ENCODE measurements around the gene RARG. TPM values are rescaled to one million over a fixed set of nuclear protein-coding genes. Genes with fewer than 3 reads are reported as not detected.
A peak's percentile ranks its signal among the peaks of the same experiment; 100 is the strongest.

The RARG gene
- total RNA-seq, 1 experiment from 2014 or later = 77.2 TPM

DNA sequence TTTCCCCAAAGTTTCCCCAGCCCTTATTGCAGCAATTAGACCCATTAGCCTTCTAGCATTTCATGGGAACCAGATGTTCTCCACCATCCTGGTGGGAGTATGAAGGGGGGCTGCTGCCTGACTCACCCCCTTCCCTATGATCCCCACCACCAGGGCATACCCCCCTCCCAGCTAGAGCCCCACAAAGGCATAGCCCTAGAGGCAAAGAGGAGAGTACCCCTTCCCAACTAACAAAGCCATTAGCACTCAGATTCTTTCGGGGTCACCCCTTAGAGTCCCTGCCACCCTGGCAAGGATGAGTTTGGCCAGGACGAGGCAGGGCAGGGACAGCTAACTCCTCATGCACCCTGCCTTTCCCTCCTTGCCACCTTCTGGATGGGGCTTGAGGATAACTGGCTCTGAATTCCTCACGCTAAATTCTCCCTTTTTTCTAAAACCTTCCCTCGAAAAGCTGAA, 9.2 kb downstream of the RARG start (continued):
- TF ChIP-seq, protein P1, sequence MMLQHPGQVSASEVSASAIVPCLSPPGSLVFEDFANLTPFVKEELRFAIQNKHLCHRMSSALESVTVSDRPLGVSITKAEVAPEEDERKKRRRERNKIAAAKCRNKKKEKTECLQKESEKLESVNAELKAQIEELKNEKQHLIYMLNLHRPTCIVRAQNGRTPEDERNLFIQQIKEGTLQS (CRISPR knock-in tag; conservative IDR thresholded peaks at IDR 0.05) = no peak
- TF ChIP-seq TEAD1 (CRISPR knock-in tag; IDR thresholded peaks at IDR 0.05) = no peak
- TF ChIP-seq, protein P2, sequence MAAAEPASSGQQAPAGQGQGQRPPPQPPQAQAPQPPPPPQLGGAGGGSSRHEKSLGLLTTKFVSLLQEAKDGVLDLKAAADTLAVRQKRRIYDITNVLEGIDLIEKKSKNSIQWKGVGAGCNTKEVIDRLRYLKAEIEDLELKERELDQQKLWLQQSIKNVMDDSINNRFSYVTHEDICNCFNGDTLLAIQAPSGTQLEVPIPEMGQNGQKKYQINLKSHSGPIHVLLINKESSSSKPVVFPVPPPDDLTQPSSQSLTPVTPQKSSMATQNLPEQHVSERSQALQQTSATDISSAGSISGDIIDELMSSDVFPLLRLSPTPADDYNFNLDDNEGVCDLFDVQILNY (CRISPR knock-in tag; IDR thresholded peaks at IDR 0.05) = no peak
- TF ChIP-seq, protein P3, sequence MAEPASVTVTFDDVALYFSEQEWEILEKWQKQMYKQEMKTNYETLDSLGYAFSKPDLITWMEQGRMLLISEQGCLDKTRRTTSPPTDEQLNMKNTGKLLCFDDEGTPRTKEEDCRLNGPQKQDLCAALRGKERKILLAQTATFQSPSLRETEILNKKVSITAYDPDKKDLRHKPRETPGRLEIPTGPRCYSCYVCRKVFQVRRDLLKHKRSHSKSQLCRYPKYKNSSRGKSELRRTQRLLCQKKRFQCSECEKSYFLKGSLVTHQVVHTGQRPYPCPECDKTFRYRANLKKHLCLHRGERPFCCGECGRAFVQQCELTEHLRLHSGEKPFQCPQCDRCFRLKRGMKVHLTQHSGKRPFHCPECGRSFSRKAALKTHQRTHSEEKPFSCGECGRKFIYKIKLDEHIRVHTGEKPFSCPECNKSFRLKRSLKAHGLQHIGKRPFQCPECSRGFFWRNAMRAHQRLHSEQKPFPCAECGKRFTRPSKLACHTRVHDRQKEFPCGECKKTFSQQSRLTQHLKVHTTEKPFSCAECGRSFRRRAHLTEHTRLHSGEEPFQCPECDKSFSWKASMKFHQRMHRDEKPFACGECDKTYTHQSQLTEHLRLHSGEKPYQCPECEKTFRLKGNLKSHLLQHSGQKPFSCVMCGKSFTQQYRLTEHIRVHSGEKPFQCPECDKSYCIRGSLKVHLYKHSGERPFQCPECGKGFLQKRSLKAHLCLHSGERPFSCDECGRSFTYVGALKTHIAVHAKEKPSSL (CRISPR knock-in tag; conservative IDR thresholded peaks at IDR 0.05) = no peak
- TF ChIP-seq NFYB (CRISPR knock-in tag; conservative IDR thresholded peaks at IDR 0.05; ENCODE audit: low read depth) = no peak

DNA sequence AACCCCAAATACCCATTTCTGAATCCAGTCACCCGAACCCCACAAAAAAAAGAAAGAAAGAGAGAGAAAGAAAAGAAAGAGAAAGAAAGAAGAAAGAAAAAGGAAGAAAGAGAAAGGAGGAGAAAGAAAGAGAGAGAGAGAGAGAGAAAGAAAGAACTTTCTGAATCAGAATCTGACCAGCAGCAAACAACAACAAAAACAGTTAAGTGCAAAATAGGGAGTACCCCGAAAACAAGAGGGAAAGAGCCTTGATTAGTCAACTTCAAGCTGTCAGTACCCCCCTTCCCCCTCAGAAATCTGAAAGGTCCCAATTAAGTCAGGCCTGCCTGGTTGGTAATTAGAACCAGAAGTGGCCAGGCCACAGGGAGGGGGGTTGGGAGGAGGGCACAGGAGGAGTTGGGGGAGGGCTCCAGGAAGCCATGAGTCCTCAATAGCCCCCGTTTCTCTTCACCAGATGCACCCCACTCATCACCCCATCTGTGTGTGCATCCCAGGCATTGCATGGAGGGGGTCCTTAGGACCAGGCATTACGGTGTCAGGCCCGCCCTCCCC, 9.8 kb downstream of the RARG start:
- H3K9me3 Mint-ChIP-seq = no peaks in the 10 kb centered on the region
- peaks cover 5% of the 10 kb centered on the region for H3K36me3 Mint-ChIP-seq
- peaks cover 7% of the 10 kb centered on the region; the same call in 1 of the 2 replicates for H3K27me3 Mint-ChIP-seq (ENCODE audit: low read depth)
- ATAC-seq (no peak), DNase-seq (ENCODE audit: low spot score) (no peak)
- H3K4me1 Mint-ChIP-seq = peaks cover 70% of the 10 kb centered on the region
- H3K4me3 Mint-ChIP-seq = peak overlapping the region; percentile 77
- H3K27ac Mint-ChIP-seq = peak overlapping the region; percentile 95
- TF ChIP-seq, protein P4, sequence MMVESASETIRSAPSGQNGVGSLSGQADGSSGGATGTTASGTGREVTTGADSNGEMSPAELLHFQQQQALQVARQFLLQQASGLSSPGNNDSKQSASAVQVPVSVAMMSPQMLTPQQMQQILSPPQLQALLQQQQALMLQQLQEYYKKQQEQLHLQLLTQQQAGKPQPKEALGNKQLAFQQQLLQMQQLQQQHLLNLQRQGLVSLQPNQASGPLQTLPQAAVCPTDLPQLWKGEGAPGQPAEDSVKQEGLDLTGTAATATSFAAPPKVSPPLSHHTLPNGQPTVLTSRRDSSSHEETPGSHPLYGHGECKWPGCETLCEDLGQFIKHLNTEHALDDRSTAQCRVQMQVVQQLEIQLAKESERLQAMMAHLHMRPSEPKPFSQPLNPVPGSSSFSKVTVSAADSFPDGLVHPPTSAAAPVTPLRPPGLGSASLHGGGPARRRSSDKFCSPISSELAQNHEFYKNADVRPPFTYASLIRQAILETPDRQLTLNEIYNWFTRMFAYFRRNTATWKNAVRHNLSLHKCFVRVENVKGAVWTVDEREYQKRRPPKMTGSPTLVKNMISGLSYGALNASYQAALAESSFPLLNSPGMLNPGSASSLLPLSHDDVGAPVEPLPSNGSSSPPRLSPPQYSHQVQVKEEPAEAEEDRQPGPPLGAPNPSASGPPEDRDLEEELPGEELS (CRISPR knock-in tag; IDR thresholded peaks at IDR 0.05) = no peak
- TF ChIP-seq, protein P5, sequence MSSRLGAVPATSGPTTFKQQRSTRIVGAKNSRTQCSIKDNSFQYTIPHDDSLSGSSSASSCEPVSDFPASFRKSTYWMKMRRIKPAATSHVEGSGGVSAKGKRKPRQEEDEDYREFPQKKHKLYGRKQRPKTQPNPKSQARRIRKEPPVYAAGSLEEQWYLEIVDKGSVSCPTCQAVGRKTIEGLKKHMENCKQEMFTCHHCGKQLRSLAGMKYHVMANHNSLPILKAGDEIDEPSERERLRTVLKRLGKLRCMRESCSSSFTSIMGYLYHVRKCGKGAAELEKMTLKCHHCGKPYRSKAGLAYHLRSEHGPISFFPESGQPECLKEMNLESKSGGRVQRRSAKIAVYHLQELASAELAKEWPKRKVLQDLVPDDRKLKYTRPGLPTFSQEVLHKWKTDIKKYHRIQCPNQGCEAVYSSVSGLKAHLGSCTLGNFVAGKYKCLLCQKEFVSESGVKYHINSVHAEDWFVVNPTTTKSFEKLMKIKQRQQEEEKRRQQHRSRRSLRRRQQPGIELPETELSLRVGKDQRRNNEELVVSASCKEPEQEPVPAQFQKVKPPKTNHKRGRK (CRISPR knock-in tag; IDR thresholded peaks at IDR 0.05; ENCODE audit: borderline replicate concordance) = 0 out of 2 replicates have a peak, but pooled peaks have one; percentile 69
- ChIA-PET CTCF (interaction anchor here (0.7 to 4.8 kb wide), 4 partner anchors 9 to 123 kb away, joined by 3 to 58 read pairs (median 26); a partner anchor contains a TSS), POLR2A (interaction anchor here (2.4 kb wide), 1 partner anchor 12 kb away, joined by 7 read pairs; no protein-coding TSS in a partner anchor)

DNA sequence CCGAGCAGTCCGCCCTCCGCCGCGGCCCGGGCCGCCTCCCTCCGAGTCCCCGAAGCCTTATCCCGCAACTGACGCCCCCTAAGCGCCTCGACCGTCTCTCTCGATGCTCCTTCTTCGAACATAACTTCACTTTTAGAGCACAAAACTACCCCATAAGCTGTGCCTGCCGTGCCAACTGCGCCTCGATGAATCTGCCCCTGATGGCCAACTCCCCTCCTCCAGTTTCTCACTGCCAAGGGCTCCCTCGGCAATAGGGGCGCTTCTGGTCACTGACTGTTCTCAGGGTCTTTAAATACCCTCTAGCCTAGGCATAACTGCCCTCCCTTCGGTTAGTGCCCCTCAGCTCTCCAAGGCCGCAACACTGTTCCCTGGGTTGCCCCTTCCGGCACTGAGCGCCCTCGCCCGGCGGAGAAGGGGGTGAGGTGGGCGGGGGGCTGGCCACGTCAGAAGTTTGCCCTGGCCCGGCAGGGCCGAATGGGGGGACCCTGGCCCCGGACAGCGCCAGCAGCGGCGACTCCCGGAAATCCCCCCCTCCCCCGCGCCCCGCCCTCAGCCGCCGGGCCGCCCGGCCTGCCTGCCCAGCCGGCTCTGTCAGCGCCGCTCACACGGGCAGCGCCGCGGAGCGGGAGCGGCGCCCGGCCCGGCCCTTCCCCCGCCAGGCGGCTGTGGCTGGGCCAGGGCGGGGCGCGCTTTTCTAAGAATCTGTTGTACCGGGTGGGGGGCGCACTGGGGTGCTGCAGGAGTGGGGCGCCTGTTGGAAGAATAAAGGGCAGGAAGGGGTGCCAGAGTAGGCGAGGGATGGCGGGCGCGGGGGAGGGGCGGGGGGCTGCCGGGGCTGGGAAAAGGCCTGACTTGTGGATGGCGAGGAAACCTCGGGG, 10.6 kb downstream of the RARG start:
- peak; percentile 89 for DNase-seq (ENCODE audit: low spot score)
- Mint-ChIP-seq H3K9me3 (no peaks in the 10 kb centered on the region), H3K4me3 (peak overlapping the region; percentile 90), H3K36me3 (no peaks in the 10 kb centered on the region), H3K27me3 (ENCODE audit: low read depth) (peaks cover 7% of the 10 kb centered on the region; the same call in 1 of the 2 replicates), H3K4me1 (peaks cover 72% of the 10 kb centered on the region), H3K27ac (peak overlapping the region; percentile 98)
- peak; percentile 16 for ATAC-seq
- POLR2A ChIA-PET = interaction anchor here (1.0 to 2.4 kb wide), 2 partner anchors 13 to 20 kb away, joined by 4 to 7 read pairs; no protein-coding TSS in a partner anchor
- CTCF ChIA-PET = interaction anchor here (0.6 to 2.7 kb wide), 11 partner anchors 9 to 167 kb away, joined by 3 to 15 read pairs (median 11); partner anchors contain the start of gene ESPL1
- TF ChIP-seq NFE2L1 (CRISPR knock-in tag; IDR thresholded peaks at IDR 0.05) (no peak), ZNF232 (CRISPR knock-in tag; IDR thresholded peaks at IDR 0.05) (no peak), PRRX2 (CRISPR knock-in tag; IDR thresholded peaks at IDR 0.05) (no peak), MXD4 (CRISPR knock-in tag; IDR thresholded peaks at IDR 0.05; ENCODE audit: borderline replicate concordance) (no peak), HMGA2 (CRISPR knock-in tag; IDR thresholded peaks at IDR 0.05) (no peak), KAT7 (CRISPR knock-in tag; IDR thresholded peaks at IDR 0.05; ENCODE audit: borderline replicate concordance) (0 out of 2 replicates have a peak, but pooled peaks have one; percentile 60)
- TF ChIP-seq, protein P6, sequence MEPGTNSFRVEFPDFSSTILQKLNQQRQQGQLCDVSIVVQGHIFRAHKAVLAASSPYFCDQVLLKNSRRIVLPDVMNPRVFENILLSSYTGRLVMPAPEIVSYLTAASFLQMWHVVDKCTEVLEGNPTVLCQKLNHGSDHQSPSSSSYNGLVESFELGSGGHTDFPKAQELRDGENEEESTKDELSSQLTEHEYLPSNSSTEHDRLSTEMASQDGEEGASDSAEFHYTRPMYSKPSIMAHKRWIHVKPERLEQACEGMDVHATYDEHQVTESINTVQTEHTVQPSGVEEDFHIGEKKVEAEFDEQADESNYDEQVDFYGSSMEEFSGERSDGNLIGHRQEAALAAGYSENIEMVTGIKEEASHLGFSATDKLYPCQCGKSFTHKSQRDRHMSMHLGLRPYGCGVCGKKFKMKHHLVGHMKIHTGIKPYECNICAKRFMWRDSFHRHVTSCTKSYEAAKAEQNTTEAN (CRISPR knock-in tag; IDR thresholded peaks at IDR 0.05) = 0 out of 2 replicates have a peak, but pooled peaks have one; percentile 6
- TF ChIP-seq, protein P4 (CRISPR knock-in tag; IDR thresholded peaks at IDR 0.05) = peak; percentile 69; the same call in 1 of the 2 replicates
- TF ChIP-seq, protein P7, sequence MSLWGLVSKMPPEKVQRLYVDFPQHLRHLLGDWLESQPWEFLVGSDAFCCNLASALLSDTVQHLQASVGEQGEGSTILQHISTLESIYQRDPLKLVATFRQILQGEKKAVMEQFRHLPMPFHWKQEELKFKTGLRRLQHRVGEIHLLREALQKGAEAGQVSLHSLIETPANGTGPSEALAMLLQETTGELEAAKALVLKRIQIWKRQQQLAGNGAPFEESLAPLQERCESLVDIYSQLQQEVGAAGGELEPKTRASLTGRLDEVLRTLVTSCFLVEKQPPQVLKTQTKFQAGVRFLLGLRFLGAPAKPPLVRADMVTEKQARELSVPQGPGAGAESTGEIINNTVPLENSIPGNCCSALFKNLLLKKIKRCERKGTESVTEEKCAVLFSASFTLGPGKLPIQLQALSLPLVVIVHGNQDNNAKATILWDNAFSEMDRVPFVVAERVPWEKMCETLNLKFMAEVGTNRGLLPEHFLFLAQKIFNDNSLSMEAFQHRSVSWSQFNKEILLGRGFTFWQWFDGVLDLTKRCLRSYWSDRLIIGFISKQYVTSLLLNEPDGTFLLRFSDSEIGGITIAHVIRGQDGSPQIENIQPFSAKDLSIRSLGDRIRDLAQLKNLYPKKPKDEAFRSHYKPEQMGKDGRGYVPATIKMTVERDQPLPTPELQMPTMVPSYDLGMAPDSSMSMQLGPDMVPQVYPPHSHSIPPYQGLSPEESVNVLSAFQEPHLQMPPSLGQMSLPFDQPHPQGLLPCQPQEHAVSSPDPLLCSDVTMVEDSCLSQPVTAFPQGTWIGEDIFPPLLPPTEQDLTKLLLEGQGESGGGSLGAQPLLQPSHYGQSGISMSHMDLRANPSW (CRISPR knock-in tag; conservative IDR thresholded peaks at IDR 0.05; ENCODE audit: low read depth) = no peak
